ENCODE measurements around the gene BLOC1S4. TPM values are rescaled to one million over a fixed set of nuclear protein-coding genes. Genes with fewer than 3 reads are reported as not detected.
"Not testable (repeated sequence)": the region's sequence is repeated elsewhere in the genome, so short reads cannot be mapped to it uniquely, and the experiment has no call there.

The BLOC1S4 gene
- total RNA-seq, 2 donors from 2014 or later, result 8.3 to 9.7 TPM

GRCh38 chr4:6751611-6752485, 35.9 kb downstream of the BLOC1S4 start:
- intact Hi-C loops (cut with DNase I), result no loop called here
- no peak for DNase-seq (ENCODE audit: low spot score)

- DNase-seq (ENCODE audit: low spot score), result no peak
- intact Hi-C loops (cut with DNase I), result no loop called here
Measured at GRCh38 chr4:6752486-6752829, 36.5 kb downstream of the BLOC1S4 start.

DNA sequence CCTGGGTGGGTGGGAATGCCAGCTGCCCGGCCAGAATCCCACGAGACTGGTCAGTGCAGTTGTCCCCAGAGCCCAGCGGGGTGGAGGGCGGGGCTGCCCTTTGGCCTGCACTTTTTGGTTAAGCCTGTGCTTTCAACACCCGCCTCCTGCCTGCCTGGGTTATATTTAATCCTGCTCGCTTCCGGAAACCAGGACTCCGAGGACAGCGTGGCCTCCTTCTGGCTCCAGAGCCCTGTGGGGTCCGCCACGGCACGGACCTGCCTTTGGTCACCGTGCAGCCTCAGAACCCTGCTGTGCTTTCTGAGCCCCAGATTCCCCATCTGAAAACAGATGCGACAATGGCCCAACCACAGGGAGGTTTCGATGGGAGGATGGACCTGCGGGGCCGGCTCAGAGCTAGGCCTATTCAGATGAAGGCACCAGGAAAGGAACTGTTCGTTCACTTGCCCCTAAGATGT, 37.2 kb downstream of the BLOC1S4 start:
- intact Hi-C loops (cut with DNase I), result no loop called here
- DNase-seq (ENCODE audit: low spot score), result no peak

DNA sequence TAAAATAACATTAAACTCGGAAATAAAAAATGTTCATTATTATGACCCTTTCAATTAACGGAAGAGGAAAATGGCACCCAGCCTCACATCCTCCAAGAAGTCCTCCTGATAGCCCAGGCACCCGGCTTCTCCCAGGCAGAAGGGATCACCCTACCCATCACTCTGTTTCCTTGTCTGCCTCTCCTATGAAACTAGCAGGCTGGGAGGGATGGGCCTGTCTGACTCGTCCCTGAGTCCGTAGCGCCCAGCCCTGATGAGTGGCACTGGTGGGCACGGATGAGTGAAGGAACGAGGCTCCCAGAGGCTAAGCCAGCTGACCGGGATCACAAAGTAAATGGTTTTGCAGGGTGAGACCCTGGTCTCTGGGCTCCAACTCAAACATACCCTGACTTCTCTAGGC, 37.9 kb downstream of the BLOC1S4 start:
- intact Hi-C loops (cut with DNase I), result no loop called here
- no peak for DNase-seq (ENCODE audit: low spot score)

GRCh38 chr4:6754481-6755087, 38.6 kb downstream of the BLOC1S4 start:
- intact Hi-C loops (cut with DNase I), result no loop called here

DNA sequence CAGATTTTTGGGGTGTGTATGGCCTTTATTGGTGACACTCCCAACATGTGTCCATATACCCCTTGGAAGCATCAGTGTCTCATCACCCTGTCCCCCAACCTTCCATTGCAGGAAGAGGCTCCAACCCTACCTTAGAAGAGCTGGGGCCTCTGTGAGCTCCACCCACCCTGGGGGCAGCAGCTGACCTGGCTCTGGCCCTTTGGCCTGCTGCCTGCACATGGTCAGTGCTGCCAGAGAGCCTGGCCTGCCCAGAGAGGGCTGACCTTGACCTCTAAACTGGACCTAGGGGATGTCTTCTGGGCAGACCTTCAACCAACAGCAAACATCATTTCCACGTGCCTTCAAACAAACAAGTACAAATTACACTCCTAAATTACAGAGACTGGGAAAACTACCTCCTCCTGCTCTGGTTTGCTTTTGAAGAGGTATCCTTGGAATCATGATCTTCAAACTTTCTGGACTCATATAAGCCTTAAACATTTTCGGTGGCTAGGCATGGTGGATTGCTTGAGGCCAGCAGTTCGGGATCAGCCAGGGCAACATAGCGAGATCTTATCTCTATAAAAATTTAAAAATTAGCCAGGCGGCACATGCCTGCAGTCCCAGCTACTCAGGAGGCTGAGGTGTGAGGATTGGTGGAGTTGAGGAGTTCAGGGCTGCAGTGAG, 39.2 kb downstream of the BLOC1S4 start:
- intact Hi-C loops (cut with DNase I), result no loop called here
- DNase-seq (ENCODE audit: low spot score), result no peak

More at GRCh38 chr4:6754481-6755087, 38.6 kb downstream of the BLOC1S4 start:
- no peak for DNase-seq (ENCODE audit: low spot score)

DNA sequence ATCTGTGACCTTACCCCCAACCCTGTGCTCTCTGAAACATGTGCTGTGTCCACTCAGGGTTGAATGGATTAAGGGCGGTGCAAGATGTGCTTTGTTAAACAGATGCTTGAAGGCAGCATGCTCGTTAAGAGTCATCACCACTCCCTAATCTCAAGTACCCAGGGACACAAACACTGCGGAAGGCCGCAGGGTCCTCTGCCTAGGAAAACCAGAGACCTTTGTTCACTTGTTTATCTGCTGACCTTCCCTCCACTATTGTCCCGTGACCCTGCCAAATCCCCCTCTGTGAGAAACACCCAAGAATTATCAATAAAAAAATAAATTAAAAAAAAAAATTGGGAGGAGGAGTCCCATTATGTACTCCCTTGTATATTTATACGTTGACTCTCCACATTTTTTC, 40.4 kb downstream of the BLOC1S4 start:
- intact Hi-C loops (cut with DNase I); DNase-seq (ENCODE audit: low spot score): not testable (repeated sequence)

DNA sequence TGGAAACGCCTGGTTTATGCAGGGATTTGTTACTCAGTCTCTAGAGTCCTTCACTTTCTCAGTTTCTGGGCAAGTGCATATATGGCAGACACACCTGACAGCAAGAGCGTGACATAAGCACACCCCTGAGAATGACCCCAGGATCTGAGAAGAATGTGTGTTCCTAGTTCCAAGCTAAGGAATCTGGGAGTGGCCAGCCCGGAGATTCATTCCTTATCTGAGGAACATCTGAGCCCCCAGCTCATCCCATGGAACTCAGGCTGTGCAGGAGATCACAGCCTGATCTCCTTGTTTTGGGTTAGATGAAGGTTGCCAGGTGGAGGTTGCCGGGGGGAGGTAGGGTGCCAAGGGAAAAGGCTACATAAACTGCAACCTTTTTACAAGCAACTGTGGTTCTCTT, 42.8 kb downstream of the BLOC1S4 start:
- DNase-seq (ENCODE audit: low spot score), result no peak
- intact Hi-C loops (cut with DNase I), result no loop called here

DNA sequence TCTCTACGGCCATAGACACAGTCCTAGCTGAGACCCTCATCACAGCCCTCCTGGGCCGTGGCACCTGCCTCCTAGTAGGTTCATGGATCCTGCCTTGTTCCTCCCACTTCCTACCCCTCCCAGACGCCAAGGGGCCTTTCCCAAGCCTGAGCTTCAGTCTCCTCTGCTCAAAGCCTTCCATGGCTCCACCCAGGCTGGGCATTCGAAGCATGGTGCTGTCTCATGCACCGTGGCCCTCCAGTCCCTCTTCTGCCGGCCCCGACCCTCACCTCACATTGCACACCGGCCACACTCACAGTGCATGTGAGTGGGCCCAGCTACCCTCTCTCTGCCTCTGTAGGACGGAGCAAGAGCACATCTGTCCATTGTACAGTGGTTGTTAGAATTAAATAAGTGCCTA, 44.9 kb downstream of the BLOC1S4 start:
- intact Hi-C loops (cut with DNase I), result no loop called here

DNA sequence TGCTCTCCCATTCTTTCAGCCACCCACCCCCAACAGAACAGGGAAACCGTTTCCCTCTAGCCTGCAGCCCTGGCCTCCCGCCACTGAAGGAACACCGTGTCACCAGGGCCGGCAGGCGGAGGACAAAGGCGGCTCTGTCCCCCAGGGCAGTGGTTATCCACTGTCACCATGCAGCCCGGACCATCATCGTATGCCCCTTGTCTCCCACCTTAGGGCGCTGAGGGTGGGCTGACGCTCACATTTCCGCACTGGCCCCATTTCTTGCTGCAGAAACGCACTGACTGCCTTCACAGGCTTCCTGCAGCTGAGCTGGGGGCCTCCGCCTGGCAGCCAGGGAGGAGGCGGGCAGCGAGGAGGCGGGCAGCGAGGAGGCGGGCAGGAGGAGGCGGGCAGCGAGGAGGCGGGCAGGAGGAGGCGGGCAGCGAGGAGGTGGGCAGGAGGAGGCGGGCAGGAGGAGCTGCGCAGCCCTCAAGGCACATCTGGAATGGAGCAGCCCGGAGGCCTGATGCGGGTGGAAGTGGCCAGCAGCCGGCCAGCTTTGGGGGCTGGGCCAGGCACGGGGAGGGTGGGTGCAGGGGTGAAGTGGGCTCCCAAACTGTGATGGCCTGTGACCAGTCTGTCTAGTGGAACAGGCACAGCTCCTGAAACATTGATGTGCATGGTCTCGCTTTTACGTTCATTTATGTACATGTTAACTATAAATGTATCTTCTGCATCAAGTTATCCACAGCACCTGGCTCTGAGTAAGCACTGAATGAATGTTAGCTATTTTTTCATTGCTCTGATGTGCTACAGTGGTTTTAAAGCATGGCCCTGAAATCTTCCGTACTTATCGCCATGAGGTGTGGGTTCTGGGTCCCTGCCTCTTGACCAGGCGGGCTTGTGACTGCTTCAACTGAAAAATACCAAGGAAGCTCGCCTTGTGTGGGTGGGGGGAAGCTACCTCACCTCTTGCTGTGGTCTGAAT, 46.0 kb downstream of the BLOC1S4 start:
- peak; percentile 72 for DNase-seq (ENCODE audit: low spot score)
- intact Hi-C loops (cut with DNase I), result no loop called here

More for the DNA sequence above, 44.9 kb downstream of the BLOC1S4 start:
- peak; percentile 58 for DNase-seq (ENCODE audit: low spot score)

GRCh38 chr4:6763330-6763851, 47.4 kb downstream of the BLOC1S4 start:
- DNase-seq (ENCODE audit: low spot score), result peak; percentile 64
- intact Hi-C loops (cut with DNase I), result no loop called here

DNA sequence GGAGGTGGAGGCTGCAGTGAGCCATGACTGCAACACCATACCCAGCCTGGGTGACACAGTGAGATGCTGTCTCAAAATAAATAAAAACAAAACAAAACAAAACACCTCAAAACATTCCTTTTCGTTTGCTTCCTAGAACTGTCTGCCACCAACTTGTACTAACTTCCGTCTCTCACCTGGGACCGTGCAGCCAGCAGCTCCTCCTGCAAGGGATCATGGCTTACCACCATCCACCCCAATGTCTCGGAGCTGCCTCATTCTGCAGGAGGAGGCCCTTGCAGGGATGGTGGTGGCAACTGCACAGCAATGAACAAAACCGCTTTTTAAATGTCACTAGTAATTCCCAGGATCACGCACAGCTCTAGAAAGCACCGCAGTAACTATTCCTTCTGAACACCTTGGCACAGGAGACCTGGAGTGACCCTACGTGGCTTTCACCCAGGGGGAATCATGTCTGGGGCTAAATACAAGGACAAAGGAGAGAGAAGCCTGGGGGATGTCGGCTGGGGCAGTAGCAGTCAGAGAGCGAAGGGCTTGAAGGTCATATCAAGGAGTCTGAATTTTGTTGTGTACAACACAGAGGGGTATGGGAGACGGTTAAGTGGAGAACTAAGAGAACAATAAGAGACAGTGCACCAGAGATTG, 49.1 kb downstream of the BLOC1S4 start:
- intact Hi-C loops (cut with DNase I), result no loop called here
- peak; percentile 62 for DNase-seq (ENCODE audit: low spot score)

DNA sequence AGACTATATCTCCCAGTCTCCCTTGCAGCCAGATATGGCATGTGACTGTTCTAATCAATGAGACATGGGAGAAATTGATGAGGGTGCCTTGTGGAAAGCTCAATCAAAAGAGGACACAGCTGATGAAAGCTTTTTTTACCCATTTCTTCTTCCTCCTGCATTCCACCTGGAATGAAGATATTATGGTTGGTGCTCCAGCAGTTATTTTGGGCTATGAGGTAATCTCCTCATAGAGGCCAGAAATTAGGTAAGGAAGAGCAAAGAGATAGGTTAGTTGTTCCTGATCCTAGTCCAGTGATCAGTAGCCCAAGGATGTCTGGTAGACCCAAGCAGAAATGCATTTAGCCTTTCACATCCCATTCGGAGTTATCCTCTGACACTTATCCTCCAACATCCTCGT, 49.7 kb downstream of the BLOC1S4 start:
- intact Hi-C loops (cut with DNase I), result no loop called here
- DNase-seq (ENCODE audit: low spot score), result no peak

Other genes with a start within 250 kb of the BLOC1S4 start
- gene PPP2R2C, start 243.6 kb upstream of the BLOC1S4 start, total RNA-seq, result 10 to 100 TPM in 1 of 2 donors, 1 to 10 TPM in 1; 3.9 to 18.3 TPM
- 10 to 100 TPM; 23.7 to 36.3 TPM for gene MAN2B2, start 141.0 kb upstream of the BLOC1S4 start, total RNA-seq
- 100 to 1,000 TPM; 223 to 237 TPM for gene MRFAP1, start 75.5 kb upstream of the BLOC1S4 start, total RNA-seq
- gene S100P, start 22.3 kb upstream of the BLOC1S4 start, total RNA-seq, result 1 to 10 TPM; 3.5 to 7.8 TPM
- 10 to 100 TPM; 35.9 to 43.8 TPM for gene MRFAP1L1, start 6.3 kb upstream of the BLOC1S4 start, total RNA-seq
- 10 to 100 TPM; 29.1 to 32.9 TPM for gene KIAA0232, start 66.6 kb downstream of the BLOC1S4 start, total RNA-seq
- 10 to 100 TPM; 30.5 to 42.6 TPM for gene TBC1D14, start 193.7 kb downstream of the BLOC1S4 start, total RNA-seq